Measurements from ENCODE around the gene PEX13.

GRCh38 chr2:60974652-60975051 lies 42.9 kb upstream of the PEX13 start:
- TF ChIP-seq CTCF (IDR thresholded peaks at IDR 0.05) (no peak), NR1H2 (CRISPR knock-in tag; IDR thresholded peaks at IDR 0.05) (no peak), ATF1 (CRISPR knock-in tag; IDR thresholded peaks at IDR 0.05) (no peak), CREB1 (CRISPR knock-in tag; IDR thresholded peaks at IDR 0.05) (no peak), ZNF416 (CRISPR knock-in tag; IDR thresholded peaks at IDR 0.05) (no peak), NFYB (CRISPR knock-in tag; conservative IDR thresholded peaks at IDR 0.05; ENCODE audit: low read depth) (no peak), ZBTB43 (CRISPR knock-in tag; IDR thresholded peaks at IDR 0.05) (no peak), HMGXB4 (CRISPR knock-in tag; IDR thresholded peaks at IDR 0.05) (no peak), TEAD1 (CRISPR knock-in tag; IDR thresholded peaks at IDR 0.05) (no peak)

All from WTC11 (cell line).